Calu3 (cell line): Measurements from ENCODE around the gene ITPR1. TPM values are rescaled to one million over a fixed set of nuclear protein-coding genes. Genes with fewer than 3 reads are reported as not detected.

Experiments
- BruUV-seq: library from RNA; stranded (reverse); fragments of 400-500 nt; replicated peaks from 2 replicates; lab custom pipeline; 2021; lab: Mats Ljungman, UMichigan
- CTCF ChIA-PET: fragments of 300-600 bp; sonication (Branson Sonifier 250); formaldehyde crosslinking; loops from one replicate; lab custom pipeline; 2022; ENCODE audit warnings: antibody characterized with exemption; lab: Charles Lee
- DNase-seq: peaks from one replicate; pipeline ENCODE4 v3.0.0; 2022
- H3K27ac Mint-ChIP-seq: one replicate; pipeline ENCODE4 v1.8.0; 2022; ENCODE audit warnings: mixed read lengths; ENCODE audit not compliant: unreplicated experiment
- H3K27me3 Mint-ChIP-seq: one replicate; pipeline ENCODE4 v1.8.0; 2022; ENCODE audit warnings: mixed read lengths; ENCODE audit not compliant: unreplicated experiment
- H3K36me3 Mint-ChIP-seq: one replicate; pipeline ENCODE4 v1.8.0; 2022; ENCODE audit warnings: mild to moderate bottlenecking, moderate library complexity, mixed read lengths; ENCODE audit not compliant: insufficient read depth, unreplicated experiment
- H3K4me1 Mint-ChIP-seq: one replicate; pipeline ENCODE4 v1.8.0; 2022; ENCODE audit warnings: mild to moderate bottlenecking, low read depth, mixed read lengths; ENCODE audit not compliant: unreplicated experiment
- H3K4me3 Mint-ChIP-seq: one replicate; pipeline ENCODE4 v1.8.0; 2022; ENCODE audit warnings: mild to moderate bottlenecking, low read depth, moderate library complexity, mixed read lengths; ENCODE audit not compliant: unreplicated experiment
- H3K9me3 Mint-ChIP-seq: one replicate; pipeline ENCODE4 v1.8.0; 2022; ENCODE audit warnings: low read depth, mixed read lengths; ENCODE audit not compliant: unreplicated experiment
- intact Hi-C: fragments of 100-400 bp; cut with micrococcal nuclease; formaldehyde crosslinking; loops from one replicate; pipeline ENCODE4 v1.10.0; 2022; ENCODE audit not compliant: unreplicated experiment
- total RNA-seq: library from RNA; stranded (reverse); gene quantifications from 2 replicates; pipeline ENCODE4 v1.2.3, GENCODE V29; 2022
- TF ChIP-seq, protein P1 (sequence below): fragments of 200-600 bp; IDR thresholded peaks from one replicate; pipeline ENCODE4 v1.8.0; 2022; ENCODE audit warnings: antibody characterized with exemption; ENCODE audit not compliant: unreplicated experiment

Gene ITPR1
- total RNA-seq, 1 experiment from 2014 or later, result 4.2 TPM

DNA sequence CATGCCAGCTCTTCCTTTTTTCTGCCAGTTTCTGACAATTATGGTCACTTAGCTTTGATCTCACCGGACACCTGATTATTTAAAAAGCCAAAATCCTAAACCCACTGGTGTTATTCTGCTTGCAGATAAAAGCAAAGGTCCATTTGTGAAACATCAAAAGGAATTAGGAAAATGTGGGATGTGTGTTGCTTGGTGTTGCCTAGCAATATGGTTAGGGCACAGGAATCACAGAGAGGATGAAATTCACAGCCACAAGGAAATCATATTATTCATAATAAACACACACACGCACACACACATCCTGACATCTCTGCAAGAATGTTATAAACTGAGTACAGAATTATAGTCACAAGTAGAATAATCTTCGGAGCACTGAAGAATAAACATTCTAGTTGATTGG, 396.7 kb downstream of the ITPR1 start:
- no peak for DNase-seq
- BruUV-seq, result no TSS peak

DNA sequence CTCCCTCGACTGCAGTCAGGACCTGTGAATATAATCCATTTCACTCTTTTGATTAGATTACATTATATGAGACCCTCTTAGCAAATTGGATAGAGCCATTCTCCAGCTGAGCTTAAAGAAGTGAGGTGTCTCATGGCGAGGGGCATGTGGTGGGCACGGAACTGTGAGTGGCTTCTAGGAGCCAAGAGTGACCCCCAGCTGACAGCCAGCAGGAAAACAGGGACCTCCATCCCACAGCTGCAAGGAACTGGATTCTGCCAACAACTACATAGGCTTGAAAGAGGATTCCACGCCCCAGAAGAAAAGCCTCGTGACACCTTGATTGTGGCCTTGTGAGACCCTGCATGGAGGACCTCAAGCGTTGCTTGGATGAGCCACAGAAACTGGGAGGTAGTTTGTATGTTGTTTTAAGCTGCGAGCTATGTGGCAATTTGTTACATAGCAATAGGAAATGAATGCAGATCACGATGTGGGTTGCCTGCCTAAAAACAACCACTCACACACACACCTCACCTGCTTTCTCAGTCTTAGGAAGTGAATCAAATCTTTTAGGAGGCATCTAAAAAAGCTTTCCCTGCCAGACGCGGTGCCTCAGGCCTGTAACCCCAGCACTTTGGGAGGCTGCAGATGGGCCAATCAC, 401.9 kb downstream of the ITPR1 start:
- H3K27ac Mint-ChIP-seq, result no peak overlapping the region
- H3K4me1 Mint-ChIP-seq, result peaks cover 27% of the 10 kb centered on the region
- TF ChIP-seq, protein P1, sequence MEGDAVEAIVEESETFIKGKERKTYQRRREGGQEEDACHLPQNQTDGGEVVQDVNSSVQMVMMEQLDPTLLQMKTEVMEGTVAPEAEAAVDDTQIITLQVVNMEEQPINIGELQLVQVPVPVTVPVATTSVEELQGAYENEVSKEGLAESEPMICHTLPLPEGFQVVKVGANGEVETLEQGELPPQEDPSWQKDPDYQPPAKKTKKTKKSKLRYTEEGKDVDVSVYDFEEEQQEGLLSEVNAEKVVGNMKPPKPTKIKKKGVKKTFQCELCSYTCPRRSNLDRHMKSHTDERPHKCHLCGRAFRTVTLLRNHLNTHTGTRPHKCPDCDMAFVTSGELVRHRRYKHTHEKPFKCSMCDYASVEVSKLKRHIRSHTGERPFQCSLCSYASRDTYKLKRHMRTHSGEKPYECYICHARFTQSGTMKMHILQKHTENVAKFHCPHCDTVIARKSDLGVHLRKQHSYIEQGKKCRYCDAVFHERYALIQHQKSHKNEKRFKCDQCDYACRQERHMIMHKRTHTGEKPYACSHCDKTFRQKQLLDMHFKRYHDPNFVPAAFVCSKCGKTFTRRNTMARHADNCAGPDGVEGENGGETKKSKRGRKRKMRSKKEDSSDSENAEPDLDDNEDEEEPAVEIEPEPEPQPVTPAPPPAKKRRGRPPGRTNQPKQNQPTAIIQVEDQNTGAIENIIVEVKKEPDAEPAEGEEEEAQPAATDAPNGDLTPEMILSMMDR, result no peak
- no peak for DNase-seq
- intact Hi-C loops, result no loop called here
- H3K4me3 Mint-ChIP-seq, result no peak overlapping the region
- CTCF ChIA-PET, result interaction anchor here (0.5 kb wide), 1 partner anchor 9 kb away, joined by 5 read pairs; no protein-coding TSS in a partner anchor
- BruUV-seq, result no TSS peak
- H3K27me3 Mint-ChIP-seq, result no peaks in the 10 kb centered on the region
- no peaks in the 10 kb centered on the region for H3K36me3 Mint-ChIP-seq
- H3K9me3 Mint-ChIP-seq, result no peaks in the 10 kb centered on the region

More for the DNA sequence above, 396.7 kb downstream of the ITPR1 start:
- intact Hi-C loops, result no loop called here
- no peaks in the 10 kb centered on the region for H3K27me3 Mint-ChIP-seq
- CTCF ChIA-PET, result no interaction called here
- H3K36me3 Mint-ChIP-seq, result no peaks in the 10 kb centered on the region
- no peaks in the 10 kb centered on the region for H3K4me1 Mint-ChIP-seq
- no peak overlapping the region for H3K4me3 Mint-ChIP-seq
- H3K9me3 Mint-ChIP-seq, result no peaks in the 10 kb centered on the region
- no peak overlapping the region for H3K27ac Mint-ChIP-seq
- TF ChIP-seq, protein P1, result no peak

DNA sequence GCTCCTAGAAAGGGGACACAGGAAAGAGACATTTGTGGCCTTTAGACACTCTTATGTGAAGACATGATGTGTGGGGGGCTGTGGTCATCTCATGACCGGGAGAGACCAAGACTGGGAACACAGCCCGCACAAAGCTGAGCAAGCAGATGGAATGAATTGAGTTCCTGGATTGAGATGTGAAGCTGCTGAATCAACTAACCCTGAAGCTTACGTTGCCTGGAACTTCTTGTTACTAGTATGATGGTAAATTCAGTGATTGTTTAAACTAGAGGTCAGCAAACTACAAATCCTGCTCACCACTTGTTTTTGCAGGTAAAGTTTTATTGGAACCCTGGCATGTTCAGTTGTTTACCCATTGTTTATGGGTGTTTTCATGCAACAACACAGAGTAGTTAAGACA, 402.7 kb downstream of the ITPR1 start:
- H3K9me3 Mint-ChIP-seq, result no peaks in the 10 kb centered on the region
- no peak for DNase-seq
- CTCF ChIA-PET, result interaction anchor here (0.5 to 0.8 kb wide), 2 partner anchors 10 to 12 kb away, joined by 3 to 5 read pairs; no protein-coding TSS in a partner anchor
- H3K36me3 Mint-ChIP-seq, result no peaks in the 10 kb centered on the region
- no TSS peak for BruUV-seq
- H3K4me3 Mint-ChIP-seq, result no peak overlapping the region
- TF ChIP-seq, protein P1, result no peak
- H3K27me3 Mint-ChIP-seq, result no peaks in the 10 kb centered on the region
- H3K4me1 Mint-ChIP-seq, result peaks cover 32% of the 10 kb centered on the region
- no peak overlapping the region for H3K27ac Mint-ChIP-seq
- intact Hi-C loops, result no loop called here

Other genes starting within 250 kb of the ITPR1 start
- gene SETMAR, start 190.0 kb upstream of the ITPR1 start, total RNA-seq, result 7.8 and 10.4 TPM in 2 replicates
- 24.8 and 31.8 TPM in 2 replicates for gene SUMF1, start 26.1 kb upstream of the ITPR1 start, total RNA-seq